Measurements from ENCODE around the gene MTLN.
"Not testable (repeated sequence)": the region's sequence is repeated elsewhere in the genome, so short reads cannot be mapped to it uniquely, and the experiment has no call there.

The MTLN gene

GRCh38 chr2:110215566-110216158 lies 3.3 kb upstream of the MTLN start:
- TF ChIP-seq ZNF274 (IDR thresholded peaks at IDR 0.05; ENCODE audit: low read depth, low read length), result no peak
- no peak overlapping the region for H3K4me3 ChIP-seq (ENCODE audit: low read length)

- no peak for TF ChIP-seq ZNF274 (IDR thresholded peaks at IDR 0.05; ENCODE audit: low read depth, low read length)
- no peak overlapping the region for H3K4me3 ChIP-seq (ENCODE audit: low read length)
These were observed 2.7 kb upstream of the MTLN start for GRCh38 chr2:110215091-110215490.

GRCh38 chr2:110213522-110213921 lies 1.2 kb upstream of the MTLN start:
- not testable (repeated sequence) for H3K4me3 ChIP-seq (ENCODE audit: low read length)

GRCh38 chr2:110205660-110206455 lies 6.5 kb downstream of the MTLN start:
- TF ChIP-seq ZNF274 (IDR thresholded peaks at IDR 0.05; ENCODE audit: low read depth, low read length), result no peak
- no peak overlapping the region; the same call in 1 of the 2 replicates for H3K4me3 ChIP-seq (ENCODE audit: low read length)

GRCh38 chr2:110204408-110205385 lies 7.7 kb downstream of the MTLN start, which contains the start of gene NPHP1:
Gene NPHP1 (minus strand): TSS chr2:110205013. CDS start chr2:110204968, 45 bp downstream.
- peak within 1 kb of the TSS; percentile 82 for H3K4me3 ChIP-seq (ENCODE audit: low read length)
- TF ChIP-seq ZNF274 (IDR thresholded peaks at IDR 0.05; ENCODE audit: low read depth, low read length), result no peak

- TF ChIP-seq ZNF274 (IDR thresholded peaks at IDR 0.05; ENCODE audit: low read depth, low read length), result no peak
- no peak overlapping the region for H3K4me3 ChIP-seq (ENCODE audit: low read length)
These were observed 14.3 kb downstream of the MTLN start for GRCh38 chr2:110198016-110198415.

GRCh38 chr2:110197452-110197851 lies 14.9 kb downstream of the MTLN start:
- H3K4me3 ChIP-seq (ENCODE audit: low read length), result no peak overlapping the region
- TF ChIP-seq ZNF274 (IDR thresholded peaks at IDR 0.05; ENCODE audit: low read depth, low read length), result no peak

GRCh38 chr2:110190169-110190568 lies 22.2 kb downstream of the MTLN start:
- not testable (repeated sequence) for H3K4me3 ChIP-seq (ENCODE audit: low read length)

- no peak for TF ChIP-seq ZNF274 (IDR thresholded peaks at IDR 0.05; ENCODE audit: low read depth, low read length)
- no peak overlapping the region for H3K4me3 ChIP-seq (ENCODE audit: low read length)
These were observed 29.9 kb downstream of the MTLN start for GRCh38 chr2:110182449-110182848.

- TF ChIP-seq ZNF274 (IDR thresholded peaks at IDR 0.05; ENCODE audit: low read depth, low read length), result no peak
These were observed 32.3 kb downstream of the MTLN start for GRCh38 chr2:110180036-110180435.

GRCh38 chr2:110173523-110173922 lies 38.8 kb downstream of the MTLN start:
- no peak for TF ChIP-seq ZNF274 (IDR thresholded peaks at IDR 0.05; ENCODE audit: low read depth, low read length)
- no peak overlapping the region for H3K4me3 ChIP-seq (ENCODE audit: low read length)

More at GRCh38 chr2:110180036-110180435, 32.3 kb downstream of the MTLN start:
- H3K4me3 ChIP-seq (ENCODE audit: low read length), result no peak overlapping the region

GRCh38 chr2:110172506-110172905 lies 39.8 kb downstream of the MTLN start:
- no peak for TF ChIP-seq ZNF274 (IDR thresholded peaks at IDR 0.05; ENCODE audit: low read depth, low read length)
- H3K4me3 ChIP-seq (ENCODE audit: low read length), result no peak overlapping the region

- no peak overlapping the region for H3K4me3 ChIP-seq (ENCODE audit: low read length)
- TF ChIP-seq ZNF274 (IDR thresholded peaks at IDR 0.05; ENCODE audit: low read depth, low read length), result no peak
These were observed 42.2 kb downstream of the MTLN start for GRCh38 chr2:110170102-110170501.

- no peak for TF ChIP-seq ZNF274 (IDR thresholded peaks at IDR 0.05; ENCODE audit: low read depth, low read length)
- no peak overlapping the region for H3K4me3 ChIP-seq (ENCODE audit: low read length)
These were observed 44.9 kb downstream of the MTLN start for GRCh38 chr2:110167326-110168000.

Data from GM08714 (cell line).